Sigmoid colon (tissue), 7 donors: Measurements from ENCODE around the gene MDFI. TPM values are rescaled to one million over a fixed set of nuclear protein-coding genes. Genes with fewer than 3 reads are reported as not detected.

ENCODE experiments used
- DNase-seq: peaks from one replicate; pipeline ENCODE4 v3.0.0-alpha.2; 2019
- H3K27ac ChIP-seq, 4 donors: fragments of 200-600 bp; sonication (generic); one replicate each; pipeline ENCODE4 v1.5.1; 2016 to 2019; ENCODE audit warnings: mild to moderate bottlenecking in 1 of 4
- H3K27me3 ChIP-seq, 3 donors: fragments of 200-600 bp; sonication (generic); one replicate each; pipeline ENCODE4 v1.5.1; 2019; ENCODE audit warnings: mild to moderate bottlenecking in 1 of 3
- H3K36me3 ChIP-seq, 4 donors: fragments of 200-600 bp; sonication (generic); one replicate each; pipeline ENCODE4 v1.5.1; 2016 to 2019
- H3K4me1 ChIP-seq, 4 donors: fragments of 200-600 bp; sonication (generic); one replicate each; pipeline ENCODE4 v1.5.1; 2017 to 2019
- H3K4me3 ChIP-seq, 4 donors: fragments of 200-600 bp; sonication (generic); one replicate each; pipeline ENCODE4 v1.5.1; 2017 to 2019; ENCODE audit warnings: mild to moderate bottlenecking in 2 of 4, moderate library complexity in 1 of 4
- H3K9me3 ChIP-seq, 4 donors: fragments of 200-600 bp in 3 of 4; sonication (generic) in 3 of 4; one replicate each; pipeline versions ENCODE4 v1.5.1 to v1.6.1; 2013 to 2019
- CTCF ChIP-seq, 4 experiments: fragments of 450-650 bp in 3 of 4; fragments of 200-600 bp in 1 of 4; IDR thresholded peaks; one replicate each; pipeline ENCODE4 v1.5.1; 2016 to 2019; ENCODE audit warnings: antibody characterized with exemption in 4 of 4, mild to moderate bottlenecking in 3 of 4, moderate library complexity in 2 of 4
- EP300 ChIP-seq, 4 donors: sonication (generic); formaldehyde crosslinking; IDR thresholded peaks; one replicate each; pipeline ENCODE4 v1.6.1; 2017; ENCODE audit warnings: antibody characterized with exemption in 4 of 4
- POLR2A ChIP-seq, 2 donors: fragments of 450-650 bp; IDR thresholded peaks; one replicate each; pipeline ENCODE4 v1.6.1; 2016; ENCODE audit warnings: antibody characterized with exemption in 2 of 2, mild to moderate bottlenecking in 2 of 2, moderate library complexity in 2 of 2
- POLR2AphosphoS5 ChIP-seq, 4 donors: sonication (generic); formaldehyde crosslinking; IDR thresholded peaks; one replicate each; pipeline ENCODE4 v1.6.1; 2017; ENCODE audit warnings: antibody characterized with exemption in 4 of 4
- WGBS, 2 donors: extraction: QIAGEN DNeasy Blood & Tissue Kit; methylation state at CpG; one replicate each; pipeline ENCODE4 v1.1.7; 2013; 5-methylcytosine and 5-hydroxymethylcytosine counted together
- intact Hi-C: fragments of 100-400 bp; cut with DNase I; formaldehyde crosslinking; loops from one replicate; pipeline ENCODE4 v1.15.1; 2023
- polyA plus RNA-seq, 3 donors: library from polyadenylated mRNA; stranded (reverse); fragments of 200-250 nt; gene quantifications; one replicate each; pipeline ENCODE4 v1.2.3, GENCODE V29; 2013
- total RNA-seq, 4 donors: library from RNA; depleted of rRNA; stranded (reverse); fragments of >200 nt; gene quantifications; one replicate each; pipeline ENCODE4 v1.1.0, GENCODE V29; 2016
- donor health status: healthy with polysubstance abuse.
- donor health status: Bipolar disorder and iron deficiency.
- donor health status: healthy.

Gene MDFI
- 1 to 10 TPM; 2.9 to 8.6 (median 5.1) TPM for total RNA-seq
- 1 to 10 TPM in 2 of 3 donors, under 1 TPM in 1; 0.69 to 7.7 (median 4.2) TPM for polyA plus RNA-seq

GRCh38 chr6:41638002-41638934 is at the start of gene MDFI:
Gene MDFI, plus strand, starts transcription at chr6:41638468. Its CDS starts 282 bp downstream, at chr6:41638750.
- peaks cover 0 to 29% (median 25%) of the 10 kb centered on the region in 4 donors for H3K4me1 ChIP-seq
- no peak for DNase-seq

GRCh38 chr6:41589223-41589622 is 49.0 kb upstream of the MDFI start:
- WGBS, 2 donors = 90 to 94% methylated on average over 4 of the region's 4 CpGs
- Histone ChIP-seq H3K27ac (no peak overlapping the region), H3K4me3 (no peak overlapping the region), H3K36me3 (peaks cover 3 to 68% (median 24%) of the 10 kb centered on the region in 4 donors), H3K4me1 (no peaks in the 10 kb centered on the region), H3K9me3 (no peaks in the 10 kb centered on the region), H3K27me3 (no peaks in the 10 kb centered on the region)
- intact Hi-C loops = no loop called here
- DNase-seq = no peak
- TF ChIP-seq POLR2AphosphoS5 (IDR thresholded peaks at IDR 0.05) (no peak), POLR2A (IDR thresholded peaks at IDR 0.05) (no peak)

More at GRCh38 chr6:41638002-41638934, at the start of gene MDFI:
- H3K4me3 ChIP-seq = peak within 1 kb of the TSS; percentile 21 to 53 (median 44)
- intact Hi-C loops = no loop called here
- no peaks in the 10 kb centered on the region for H3K9me3 ChIP-seq
- H3K27ac ChIP-seq = peak within 1 kb of the TSS in 2 of 4 donors; percentile 28 to 44
- H3K27me3 ChIP-seq = peaks cover 23 to 48% (median 39%) of the 10 kb centered on the region in 3 donors
- 1 to 3% methylated on average over 86 of the region's 86 CpGs for WGBS, 2 donors
- TF ChIP-seq EP300 (IDR thresholded peaks at IDR 0.05) = no peak
- no peak for TF ChIP-seq POLR2A (IDR thresholded peaks at IDR 0.05)
- no peak for TF ChIP-seq CTCF (IDR thresholded peaks at IDR 0.05)
- TF ChIP-seq POLR2AphosphoS5 (IDR thresholded peaks at IDR 0.05) = no peak
- H3K36me3 ChIP-seq = no peaks in the 10 kb centered on the region

- DNase-seq = no peak
- Histone ChIP-seq H3K36me3 (peaks cover 3 to 68% (median 21%) of the 10 kb centered on the region in 4 donors), H3K4me3 (no peak overlapping the region), H3K4me1 (no peaks in the 10 kb centered on the region), H3K9me3 (no peaks in the 10 kb centered on the region), H3K27me3 (no peaks in the 10 kb centered on the region), H3K27ac (no peak overlapping the region)
- intact Hi-C loops = loop anchor here (5.0 kb wide), 1 partner anchor 43 kb away; the partner anchor contains the start of gene FOXP4
- WGBS, 2 donors = 93 to 94% methylated on average over 39 of the region's 39 CpGs
- no peak for TF ChIP-seq EP300 (IDR thresholded peaks at IDR 0.05)
- TF ChIP-seq POLR2A (IDR thresholded peaks at IDR 0.05) = no peak
- TF ChIP-seq POLR2AphosphoS5 (IDR thresholded peaks at IDR 0.05) = no peak
- TF ChIP-seq CTCF (IDR thresholded peaks at IDR 0.05) = no peak
These were observed 48.3 kb upstream of the MDFI start for GRCh38 chr6:41589636-41590622.

- Histone ChIP-seq H3K4me3 (no peak overlapping the region), H3K27me3 (no peaks in the 10 kb centered on the region), H3K4me1 (no peaks in the 10 kb centered on the region), H3K27ac (no peak overlapping the region), H3K9me3 (no peaks in the 10 kb centered on the region), H3K36me3 (peaks cover 3 to 59% (median 24%) of the 10 kb centered on the region in 4 donors)
- no peak for TF ChIP-seq EP300 (IDR thresholded peaks at IDR 0.05)
- TF ChIP-seq POLR2A (IDR thresholded peaks at IDR 0.05) = no peak
- no peak for TF ChIP-seq POLR2AphosphoS5 (IDR thresholded peaks at IDR 0.05)
- no peak for TF ChIP-seq CTCF (IDR thresholded peaks at IDR 0.05)
- DNase-seq = no peak
- 87 to 88% methylated on average over 6 of the region's 6 CpGs for WGBS, 2 donors
- intact Hi-C loops = loop anchor here (1.0 to 5.0 kb wide), 2 partner anchors 44 to 222 kb away; partner anchors contain the start of gene FOXP4
These were observed 47.1 kb upstream of the MDFI start for GRCh38 chr6:41591122-41591521.
